ENCODE results near the gene ZACN. TPM values are rescaled to one million over a fixed set of nuclear protein-coding genes. Genes with fewer than 3 reads are reported as not detected.
A peak's percentile ranks its signal among the peaks of the same experiment; 100 is the strongest.

Gene ZACN
- total RNA-seq, result not detected in 2 replicates

DNA sequence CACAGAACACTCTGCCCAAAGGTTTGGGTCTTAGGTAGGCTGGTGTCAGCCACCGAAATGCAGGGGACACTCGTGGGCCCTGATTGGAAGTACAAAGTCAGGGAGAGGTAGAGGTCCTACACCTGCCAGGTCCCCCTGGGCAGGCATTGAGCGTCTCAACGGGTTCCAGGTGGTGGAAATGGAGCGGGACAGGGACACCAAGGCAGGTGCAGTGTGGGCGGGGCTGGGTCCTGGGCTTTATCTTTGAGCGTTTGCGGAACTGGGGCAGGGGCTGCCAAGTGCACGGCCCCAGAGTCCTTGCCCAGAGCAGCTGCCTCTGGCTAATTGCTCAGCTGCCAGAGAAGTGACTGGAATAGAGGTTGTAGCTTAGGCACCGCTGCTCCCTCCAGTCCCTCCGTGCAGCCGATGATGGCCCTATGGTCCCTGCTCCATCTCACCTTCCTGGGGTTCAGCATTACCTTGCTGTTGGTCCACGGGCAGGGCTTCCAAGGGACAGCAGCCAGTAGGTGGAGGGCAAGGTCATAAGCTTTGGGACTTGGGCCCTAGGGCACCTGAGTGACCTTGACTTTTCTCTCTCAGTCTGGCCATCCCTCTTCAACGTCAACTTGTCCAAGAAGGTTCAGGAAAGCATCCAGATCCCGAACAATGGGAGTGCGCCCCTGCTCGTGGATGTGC, at the start of gene ZACN:
ZACN (plus strand) TSS at position 323 of the 675 bp plus-strand sequence; CDS start at position 406, 83 bp downstream.
- H3K4me3 ChIP-seq (ENCODE audit: low read depth, low read length), result no peak within 1 kb of the TSS
- DNase-seq (ENCODE audit: low read depth), result no peak
- TF ChIP-seq, protein P1, sequence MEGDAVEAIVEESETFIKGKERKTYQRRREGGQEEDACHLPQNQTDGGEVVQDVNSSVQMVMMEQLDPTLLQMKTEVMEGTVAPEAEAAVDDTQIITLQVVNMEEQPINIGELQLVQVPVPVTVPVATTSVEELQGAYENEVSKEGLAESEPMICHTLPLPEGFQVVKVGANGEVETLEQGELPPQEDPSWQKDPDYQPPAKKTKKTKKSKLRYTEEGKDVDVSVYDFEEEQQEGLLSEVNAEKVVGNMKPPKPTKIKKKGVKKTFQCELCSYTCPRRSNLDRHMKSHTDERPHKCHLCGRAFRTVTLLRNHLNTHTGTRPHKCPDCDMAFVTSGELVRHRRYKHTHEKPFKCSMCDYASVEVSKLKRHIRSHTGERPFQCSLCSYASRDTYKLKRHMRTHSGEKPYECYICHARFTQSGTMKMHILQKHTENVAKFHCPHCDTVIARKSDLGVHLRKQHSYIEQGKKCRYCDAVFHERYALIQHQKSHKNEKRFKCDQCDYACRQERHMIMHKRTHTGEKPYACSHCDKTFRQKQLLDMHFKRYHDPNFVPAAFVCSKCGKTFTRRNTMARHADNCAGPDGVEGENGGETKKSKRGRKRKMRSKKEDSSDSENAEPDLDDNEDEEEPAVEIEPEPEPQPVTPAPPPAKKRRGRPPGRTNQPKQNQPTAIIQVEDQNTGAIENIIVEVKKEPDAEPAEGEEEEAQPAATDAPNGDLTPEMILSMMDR (conservative IDR thresholded peaks at IDR 0.05; ENCODE audit: low read depth, low read length), result no peak

DNA sequence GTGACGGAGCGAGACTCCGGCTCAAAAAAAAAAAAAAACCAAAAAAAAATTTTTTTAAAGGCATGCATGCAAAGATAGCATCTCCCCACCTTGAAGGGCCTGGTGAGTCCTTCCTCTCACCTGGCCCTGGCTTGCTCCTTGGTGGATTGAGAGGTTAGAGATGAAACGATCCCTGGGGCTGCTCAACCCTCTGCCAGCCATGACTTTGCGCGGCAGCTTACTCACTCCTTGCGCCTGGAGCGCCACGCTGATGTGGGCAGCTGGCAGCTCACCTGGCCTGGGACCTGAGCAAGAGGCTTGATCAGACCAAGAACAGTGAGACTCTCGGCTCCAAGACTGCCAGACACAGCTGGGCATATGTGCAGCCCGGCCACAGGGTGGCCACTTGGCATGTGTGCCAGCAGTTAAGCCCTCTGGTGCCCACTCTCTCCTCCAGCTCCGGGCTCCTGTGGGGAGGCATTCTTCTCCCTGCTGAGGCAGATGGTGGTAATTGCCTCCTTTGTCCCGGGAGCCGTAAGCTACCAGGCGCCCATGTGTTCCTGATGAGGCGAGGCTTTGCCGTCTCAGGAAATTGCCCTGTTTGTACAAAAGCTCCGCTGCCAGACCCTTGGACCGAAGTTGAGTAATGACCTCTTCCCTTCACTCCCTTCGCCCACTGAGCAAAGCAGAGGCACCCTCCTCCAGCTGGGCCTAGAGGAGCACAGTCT, 46.8 kb upstream of the ZACN start:
- TF ChIP-seq, protein P1 (conservative IDR thresholded peaks at IDR 0.05; ENCODE audit: low read depth, low read length), result peak; percentile 46
- no peak overlapping the region for H3K4me3 ChIP-seq (ENCODE audit: low read depth, low read length)
- no peak for DNase-seq (ENCODE audit: low read depth)

DNA sequence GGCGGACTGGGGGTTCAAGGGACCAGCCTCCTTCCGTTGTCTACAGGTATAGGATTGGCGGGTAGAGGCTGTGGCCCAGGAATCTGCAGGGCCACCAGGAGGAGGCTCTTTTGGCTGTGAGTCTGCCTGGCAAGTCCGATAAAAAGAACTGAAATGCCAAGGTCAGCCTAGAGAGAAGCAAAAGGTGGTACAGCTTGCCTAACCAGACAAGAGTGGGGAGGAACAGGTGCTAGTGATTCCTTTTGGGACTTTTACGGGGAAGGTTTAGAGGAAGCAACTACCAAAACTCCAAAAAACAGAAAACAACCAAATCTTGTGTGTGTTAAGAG, 46.2 kb upstream of the ZACN start:
- no peak for DNase-seq (ENCODE audit: low read depth)
- TF ChIP-seq, protein P1 (conservative IDR thresholded peaks at IDR 0.05; ENCODE audit: low read depth, low read length), result no peak
- H3K4me3 ChIP-seq (ENCODE audit: low read depth, low read length), result no peak overlapping the region

DNA sequence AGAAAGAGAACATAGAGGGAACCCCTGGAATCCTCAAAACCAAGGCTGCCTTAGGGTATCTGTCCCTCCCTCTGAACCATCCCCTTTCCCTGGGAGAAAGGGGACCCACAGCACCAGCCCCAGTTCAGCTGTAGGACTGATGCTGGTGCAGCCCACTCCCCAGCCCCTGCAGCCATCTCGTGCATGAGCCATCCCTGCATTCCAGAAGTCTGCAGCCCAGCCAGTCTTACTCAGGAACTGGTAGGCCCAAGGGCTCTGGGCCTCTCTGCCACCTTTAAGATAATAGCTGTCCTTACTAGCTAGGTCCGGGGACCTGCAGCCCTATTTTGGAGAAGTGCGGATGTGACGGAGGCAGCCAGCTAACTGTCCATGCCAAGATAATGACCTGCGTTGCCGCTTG, 45.8 kb upstream of the ZACN start:
- TF ChIP-seq, protein P1 (conservative IDR thresholded peaks at IDR 0.05; ENCODE audit: low read depth, low read length), result no peak
- no peak for DNase-seq (ENCODE audit: low read depth)
- H3K4me3 ChIP-seq (ENCODE audit: low read depth, low read length), result no peak overlapping the region

DNA sequence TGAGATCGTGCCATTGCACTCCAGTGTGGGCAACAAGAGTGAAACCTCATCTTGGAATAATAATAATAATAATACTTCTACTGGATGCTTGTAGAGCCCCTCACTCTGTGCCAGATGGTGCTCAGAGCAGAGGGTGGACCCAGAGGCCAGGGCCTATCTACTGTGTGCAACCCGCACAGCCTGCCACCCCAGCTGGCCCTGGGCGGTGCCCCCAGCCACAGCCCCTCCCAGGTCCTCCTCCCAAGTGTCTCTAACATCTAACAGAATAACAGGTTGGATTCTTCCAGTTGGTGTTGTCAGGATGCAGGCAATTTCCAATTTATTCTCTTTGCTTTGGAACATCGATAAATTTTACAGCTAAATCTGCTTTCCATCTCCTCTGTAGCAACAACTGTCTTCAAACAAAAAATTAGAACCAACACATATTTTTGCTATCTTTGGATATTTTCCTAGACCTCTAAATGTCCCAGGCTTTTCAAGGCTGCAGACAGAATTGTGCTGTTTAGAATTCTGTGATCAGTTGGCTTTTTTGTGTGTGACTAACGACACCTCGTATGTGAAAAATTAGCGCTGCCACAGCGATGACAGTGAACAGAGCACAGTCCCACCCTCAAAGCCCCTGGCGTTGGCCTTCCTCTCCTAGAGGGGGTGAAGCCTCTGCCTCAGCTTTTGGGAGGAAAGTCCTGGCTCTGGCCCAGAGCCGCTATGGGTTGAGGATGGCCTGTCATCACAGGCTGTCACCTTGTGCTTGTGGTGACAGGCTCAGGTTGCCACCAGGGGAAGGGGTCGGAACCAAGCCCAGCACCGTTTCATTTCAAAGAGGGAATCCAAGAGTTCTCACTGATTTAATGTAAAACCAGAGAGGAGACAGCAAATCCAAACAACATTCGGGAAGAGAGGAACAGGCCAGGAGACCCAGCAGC, 44.3 kb upstream of the ZACN start:
- no peak for DNase-seq (ENCODE audit: low read depth)
- TF ChIP-seq, protein P1 (conservative IDR thresholded peaks at IDR 0.05; ENCODE audit: low read depth, low read length), result no peak
- H3K4me3 ChIP-seq (ENCODE audit: low read depth, low read length), result no peak overlapping the region

DNA sequence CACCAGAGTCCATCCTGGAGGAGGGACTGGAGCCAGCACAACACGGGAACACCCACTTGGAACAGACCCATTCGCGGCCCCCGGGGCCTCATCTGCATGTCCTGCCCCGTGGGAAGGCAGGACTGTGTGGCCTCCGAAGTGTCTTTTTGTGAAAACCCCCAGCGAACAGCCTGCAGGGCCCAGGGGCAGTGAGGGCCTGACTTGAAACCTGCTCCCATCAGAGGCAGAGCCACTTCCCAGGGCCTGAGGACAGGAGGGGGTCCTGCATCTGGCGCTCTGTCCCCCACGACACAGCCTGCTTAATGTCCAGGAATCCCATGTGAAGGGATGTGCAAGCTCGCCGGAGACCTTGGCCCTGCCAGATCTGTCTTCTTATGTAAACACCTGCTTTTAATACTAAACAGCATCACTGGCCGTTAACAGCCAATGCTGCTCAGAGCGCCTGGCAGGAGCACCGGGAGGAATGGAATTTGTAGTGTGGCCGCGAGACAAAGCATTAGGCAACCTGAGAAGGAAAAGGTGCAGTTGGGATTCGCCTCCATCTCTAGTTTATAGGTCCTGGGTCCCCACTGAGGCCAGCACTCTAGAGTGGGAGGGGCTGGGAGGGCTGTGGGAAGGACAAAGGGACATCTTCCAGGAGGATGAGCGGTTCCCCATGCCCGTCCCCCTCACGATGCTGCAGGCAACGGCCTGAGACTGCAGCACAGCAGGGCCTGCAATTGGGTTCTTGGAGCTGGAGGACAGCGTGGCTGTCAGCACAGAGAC, 42.3 kb upstream of the ZACN start:
- DNase-seq (ENCODE audit: low read depth), result no peak

More for the DNA sequence above, 42.3 kb upstream of the ZACN start:
- TF ChIP-seq, protein P1 (conservative IDR thresholded peaks at IDR 0.05; ENCODE audit: low read depth, low read length), result no peak
- H3K4me3 ChIP-seq (ENCODE audit: low read depth, low read length), result no peak overlapping the region
